GM12874 (cell line): ENCODE data around the gene FBF1.

Experiments
- CTCF ChIP-seq: IDR thresholded peaks from 2 replicates; pipeline ENCODE4 v1.5.1; 2011; ENCODE audit warnings: low read depth, mild to moderate bottlenecking, control low read depth, low read length, moderate library complexity; ENCODE audit not compliant: insufficient read depth

Gene FBF1

GRCh38 chr17:75917141-75917916 is 23.5 kb downstream of the FBF1 start:
- TF ChIP-seq CTCF = no peak

DNA sequence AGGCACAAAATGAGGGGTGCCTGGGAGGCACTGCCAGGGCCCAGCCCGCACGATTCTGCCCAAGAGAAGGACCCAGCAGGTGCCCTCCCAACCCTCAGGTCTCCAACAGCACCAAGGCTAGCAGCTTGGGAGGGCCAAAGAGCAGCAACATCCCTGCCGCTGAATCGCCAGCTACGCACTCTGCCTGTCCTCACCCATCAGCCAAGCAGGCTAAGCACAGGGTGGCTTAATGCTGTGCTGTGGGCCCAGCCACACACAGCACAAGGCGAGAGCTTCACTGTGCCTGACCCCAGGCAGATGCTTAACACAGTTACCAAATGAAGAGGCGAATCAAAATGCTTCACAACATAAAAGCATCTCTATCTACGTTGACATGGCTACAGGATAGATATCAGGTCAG is 25.6 kb downstream of the FBF1 start:
- TF ChIP-seq CTCF = no peak

DNA sequence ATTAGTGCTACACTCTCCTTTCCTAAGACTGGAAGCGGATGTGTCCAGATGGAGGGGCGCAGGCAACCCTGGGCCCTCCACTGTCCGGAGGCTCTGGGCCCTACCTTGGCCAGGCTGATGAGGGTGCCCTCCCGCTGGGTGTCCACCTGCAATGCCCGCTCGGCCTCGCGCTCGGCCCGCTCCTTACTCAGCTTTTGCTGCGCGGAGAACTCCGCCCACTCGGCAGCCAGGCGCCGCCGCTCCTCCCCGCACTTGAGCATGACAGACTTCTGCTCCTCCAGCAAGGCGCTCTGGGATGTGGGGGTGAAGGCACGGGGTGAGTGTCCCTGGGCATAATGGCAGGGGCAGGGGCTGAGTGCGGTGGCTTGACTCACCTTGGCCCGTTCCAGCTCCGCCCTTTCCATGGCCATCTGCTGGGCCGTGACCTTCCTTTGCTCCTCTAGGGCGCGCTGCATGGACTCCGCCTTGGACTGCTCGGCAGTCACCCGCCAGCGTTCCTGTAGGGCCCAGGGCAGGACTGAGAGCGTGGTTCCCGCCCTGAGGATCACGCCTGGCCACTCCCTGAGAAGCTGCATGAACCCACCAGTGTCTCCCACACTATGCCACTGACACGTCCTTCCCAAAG is 26.1 kb downstream of the FBF1 start:
- no peak for TF ChIP-seq CTCF

GRCh38 chr17:75913537-75914210 is 27.2 kb downstream of the FBF1 start:
- TF ChIP-seq CTCF = no peak

- TF ChIP-seq CTCF = no peak
Measured at GRCh38 chr17:75910699-75911098, 30.1 kb downstream of the FBF1 start.

- TF ChIP-seq CTCF = no peak
Measured at GRCh38 chr17:75909812-75910274, 31.0 kb downstream of the FBF1 start.

DNA sequence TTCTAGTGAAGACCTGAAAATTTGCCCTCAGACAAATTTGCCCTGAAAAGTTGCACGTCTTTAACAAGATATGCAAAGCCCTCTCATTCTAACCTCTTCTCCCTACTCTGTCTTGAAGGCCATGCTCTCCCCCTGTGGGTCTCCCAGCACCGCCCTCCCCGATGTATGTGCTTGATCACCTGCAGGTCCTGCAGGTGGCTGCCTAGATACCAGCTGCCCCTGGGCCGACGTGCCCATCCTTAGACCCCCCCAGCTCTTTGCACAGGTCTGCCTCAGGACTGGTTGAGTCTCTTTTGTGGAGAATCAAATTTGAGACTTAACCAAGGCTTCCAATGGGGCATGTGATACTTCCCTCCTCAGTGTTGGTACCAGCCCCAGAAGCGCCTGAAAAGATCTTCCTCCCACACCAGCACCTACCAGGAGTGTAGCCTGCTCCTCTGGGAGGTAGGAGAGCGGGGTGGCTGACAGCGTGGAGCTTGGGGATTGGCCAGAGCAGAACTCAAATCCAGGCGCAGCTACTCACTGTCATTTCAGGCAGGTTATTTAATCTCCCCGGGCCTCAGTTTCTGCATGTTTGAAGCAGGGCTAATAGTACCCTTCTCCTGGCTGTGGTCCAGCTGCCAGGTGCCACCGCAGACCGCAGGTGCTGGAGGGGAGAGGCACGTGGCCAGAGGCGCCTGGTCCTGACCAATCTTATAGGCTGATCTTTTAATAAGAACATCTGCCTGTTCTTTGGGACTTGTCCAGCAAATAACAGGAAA is 31.6 kb downstream of the FBF1 start:
- no peak for TF ChIP-seq CTCF
